Measurements from ENCODE around the gene CD163. TPM values are rescaled to one million over a fixed set of nuclear protein-coding genes. Genes with fewer than 3 reads are reported as not detected.

CD163 gene
- not detected in 2 replicates for total RNA-seq

GRCh38 chr12:7503686-7504415, at the start of gene CD163:
TSS of gene CD163 (minus strand) at chr12:7503777. CDS start at chr12:7503690, 87 bp downstream.

GRCh38 chr12:7444076-7444475, 59.5 kb downstream of the CD163 start, which contains the start of gene CD163L1:
TSS of gene CD163L1 (minus strand) at chr12:7444153. CDS start at chr12:7444127, 26 bp downstream.

Other genes starting within 250 kb of the CD163 start
- gene ACSM4, start 199.7 kb downstream of the CD163 start, total RNA-seq: not detected in 2 replicates
- gene CD163L1, start 59.6 kb downstream of the CD163 start, total RNA-seq: under 0.01 TPM in 1 of 2 replicates, not detected in the other
- gene APOBEC1, start 162.1 kb upstream of the CD163 start, total RNA-seq: not detected in 2 replicates
- gene GDF3, start 192.0 kb upstream of the CD163 start, total RNA-seq: not detected in 2 replicates
- gene DPPA3, start 207.7 kb upstream of the CD163 start, total RNA-seq: not detected in 2 replicates
- not detected in 2 replicates for gene CLEC4C, start 243.6 kb upstream of the CD163 start, total RNA-seq

All from cardiac atrium fibroblast (primary cell).